AG09309 (cell line): ENCODE data around the gene CST9.
A peak's percentile ranks its signal among the peaks of the same experiment; 100 is the strongest.

Source experiments
- DNase-seq: peaks from one replicate; pipeline ENCODE4 v3.0.0-alpha.2; 2010; ENCODE audit warnings: low read depth
- H3K4me3 ChIP-seq: 2 replicates; pipeline ENCODE4 v1.5.1; 2011; ENCODE audit warnings: mild to moderate bottlenecking, low read depth, low read length, moderate library complexity; ENCODE audit not compliant: control insufficient read depth
- CTCF ChIP-seq: IDR thresholded peaks from 2 replicates; pipeline ENCODE4 v1.5.1; 2011; ENCODE audit warnings: mild to moderate bottlenecking, low read depth, low read length, inconsistent platforms; ENCODE audit not compliant: insufficient read depth, control insufficient read depth; ENCODE audit errors: missing control alignments

Gene CST9

GRCh38 chr20:23609486-23610109 lies 3.9 kb upstream of the CST9 start:
- H3K4me3 ChIP-seq = no peak overlapping the region
- DNase-seq = no peak
- no peak for TF ChIP-seq CTCF

DNA sequence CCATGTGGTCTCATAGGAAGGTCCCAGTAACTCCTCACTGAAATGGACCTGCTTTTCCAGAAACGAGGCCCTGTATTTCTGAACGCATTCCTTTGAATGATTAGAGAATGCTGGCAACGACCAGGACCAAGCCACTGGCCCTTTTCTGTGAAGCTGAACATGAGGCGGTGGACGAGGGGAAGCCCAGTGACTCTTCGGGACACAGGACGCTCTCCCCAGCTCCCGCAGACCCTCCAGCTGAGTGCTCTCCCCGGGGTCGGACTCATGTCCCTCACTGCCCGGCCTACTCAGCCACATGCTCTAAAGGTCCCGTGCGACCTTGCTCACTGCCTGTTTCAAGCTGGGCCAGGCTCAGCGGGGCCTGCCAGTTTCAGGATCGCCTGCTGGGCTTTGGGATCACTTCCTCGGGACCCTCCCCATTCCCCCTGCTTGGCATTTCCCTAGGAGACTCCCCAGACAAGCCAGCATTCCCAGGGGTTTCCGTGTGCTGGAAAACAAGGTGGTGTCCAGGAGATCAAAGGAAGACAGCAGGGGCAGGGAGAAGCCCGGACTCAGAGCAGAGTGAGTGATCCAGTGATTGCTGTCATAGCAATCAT lies 2.6 kb upstream of the CST9 start:
- no peak for DNase-seq
- no peak for TF ChIP-seq CTCF

DNA sequence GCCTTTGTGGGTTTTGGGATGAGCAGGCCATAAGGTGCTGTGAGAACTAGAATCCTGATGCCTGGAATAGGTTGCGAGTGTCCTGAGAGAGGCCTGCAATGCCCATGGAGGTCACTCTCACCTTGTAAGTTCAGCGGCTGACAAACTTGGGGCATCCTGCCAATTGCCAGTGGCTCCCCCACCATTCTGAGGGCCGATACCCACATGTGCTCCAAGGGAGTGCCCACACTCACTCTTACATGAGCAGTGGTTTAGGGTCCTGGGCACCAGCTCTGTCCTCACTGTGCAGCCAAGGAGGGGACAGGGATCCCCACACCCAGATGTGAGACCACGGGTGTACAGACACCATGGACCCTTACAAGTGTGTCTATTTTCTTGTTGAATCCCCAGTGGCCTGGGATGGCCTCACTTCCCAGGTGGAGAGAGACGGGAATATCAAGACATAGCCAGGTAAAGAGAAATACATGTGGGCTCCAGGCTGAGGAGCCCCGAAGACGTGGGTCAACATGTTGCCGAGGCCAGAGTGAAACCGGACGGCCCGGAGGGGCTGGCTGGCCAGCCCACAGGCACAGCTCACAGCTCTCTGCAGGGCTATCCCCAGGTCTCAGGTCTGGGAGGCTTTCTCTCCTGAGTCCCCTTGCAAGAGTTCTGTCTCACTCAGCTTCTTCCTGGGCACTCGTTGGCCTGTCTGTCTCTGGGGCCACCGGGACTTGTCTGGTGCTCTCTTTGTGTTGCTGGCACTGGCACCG lies 2.0 kb upstream of the CST9 start:
- no peak for DNase-seq
- TF ChIP-seq CTCF = no peak
- no peak overlapping the region for H3K4me3 ChIP-seq

More for the DNA sequence above, 2.6 kb upstream of the CST9 start:
- no peak overlapping the region for H3K4me3 ChIP-seq

DNA sequence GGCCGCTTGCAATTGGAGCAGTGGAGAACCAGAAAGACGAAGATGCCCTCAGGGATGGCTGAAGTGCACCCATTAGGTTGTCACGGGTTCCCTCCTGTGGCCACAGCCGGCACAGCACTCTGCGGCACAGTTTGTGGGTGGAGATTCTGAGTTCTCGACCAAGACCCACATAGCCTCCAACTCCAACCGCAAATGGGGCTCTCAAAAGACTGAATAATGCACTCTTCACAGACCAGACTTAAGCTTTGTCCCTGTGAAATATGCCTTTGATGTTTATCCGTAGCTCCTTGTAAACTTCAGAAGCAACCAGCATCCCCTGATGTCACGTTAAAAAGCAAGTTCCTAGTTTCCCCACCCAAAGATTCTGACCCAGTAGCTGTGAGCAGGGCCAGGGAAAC lies 934 bp upstream of the CST9 start:
- H3K4me3 ChIP-seq = no peak overlapping the region
- peak; percentile 90 for TF ChIP-seq CTCF
- peak; percentile 25 for DNase-seq

DNA sequence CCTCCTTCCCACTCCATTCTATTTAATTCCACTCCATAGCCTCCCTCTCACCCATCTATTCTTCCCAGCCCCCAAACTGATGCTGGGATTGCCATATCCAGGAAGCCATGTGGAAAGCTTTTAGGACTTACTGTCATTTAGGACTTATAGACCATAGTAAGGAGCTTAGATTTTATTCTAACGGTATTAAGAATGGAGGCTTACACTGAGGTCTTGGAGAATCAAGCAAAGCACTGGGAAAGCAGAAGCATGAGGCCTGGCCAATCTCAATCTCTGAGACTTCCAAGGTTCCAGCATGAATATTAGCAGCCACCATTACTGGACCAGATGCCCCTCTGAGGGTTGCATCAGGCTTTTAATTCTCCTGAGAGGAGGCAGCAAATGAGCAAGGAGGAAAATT lies 1.4 kb downstream of the CST9 start:
- H3K4me3 ChIP-seq = no peak overlapping the region
- no peak for DNase-seq
- TF ChIP-seq CTCF = no peak

DNA sequence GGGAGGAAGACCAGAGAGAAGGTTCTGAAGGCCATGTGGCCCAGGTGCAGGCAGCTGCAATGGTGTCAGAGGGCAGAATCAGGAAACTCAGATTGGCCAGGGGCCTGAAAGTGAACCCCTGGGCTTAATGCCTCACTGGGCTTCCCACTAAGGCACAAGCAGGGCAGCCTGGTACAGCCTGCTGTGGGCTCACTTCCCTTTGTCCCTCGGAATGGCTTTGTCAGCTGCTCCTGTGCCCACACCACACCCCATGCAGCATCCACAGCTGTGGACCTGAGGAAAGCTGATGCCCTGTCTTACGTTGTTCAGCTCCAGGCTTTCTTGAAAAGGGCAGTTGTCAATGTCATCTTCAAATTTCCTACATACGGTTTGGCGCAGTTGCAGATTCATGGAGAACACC lies 2.4 kb downstream of the CST9 start:
- H3K4me3 ChIP-seq = no peak overlapping the region
- no peak for TF ChIP-seq CTCF
- DNase-seq = no peak
